Endodermal cell (in vitro differentiated cells): Measurements from ENCODE around the gene SOX5. TPM values are rescaled to one million over a fixed set of nuclear protein-coding genes. Genes with fewer than 3 reads are reported as not detected.

Experiments used
- DNase-seq: peaks from one replicate; pipeline ENCODE4 v3.0.0-alpha.2; 2017
- H3K27ac ChIP-seq: 2 replicates; pipeline ENCODE4 v1.5.1; 2013; ENCODE audit warnings: mild to moderate bottlenecking, low read depth, low read length, moderate library complexity
- H3K27me3 ChIP-seq: 2 replicates; pipeline ENCODE4 v1.6.1; 2013; ENCODE audit warnings: mild to moderate bottlenecking, low read length, moderate library complexity; ENCODE audit not compliant: insufficient read depth, control insufficient read depth, poor library complexity, severe bottlenecking
- H3K36me3 ChIP-seq: 2 replicates; pipeline ENCODE4 v1.7.0; 2013; ENCODE audit warnings: mild to moderate bottlenecking, low read length, moderate library complexity; ENCODE audit not compliant: control insufficient read depth, insufficient read depth
- H3K4me1 ChIP-seq: one replicate; pipeline ENCODE4 v1.7.0; 2013; ENCODE audit warnings: low read length; ENCODE audit not compliant: control insufficient read depth, insufficient read depth
- H3K4me3 ChIP-seq: 2 replicates; pipeline ENCODE4 v1.5.1; 2013; ENCODE audit warnings: mild to moderate bottlenecking, low read length, moderate library complexity
- H3K9ac ChIP-seq: 2 replicates; pipeline ENCODE4 v1.6.1; 2013; ENCODE audit warnings: mild to moderate bottlenecking, low read length, moderate library complexity; ENCODE audit not compliant: poor library complexity, severe bottlenecking; ENCODE audit errors: extremely low read depth
- H3K9me3 ChIP-seq: 2 replicates; pipeline ENCODE4 v1.6.1; 2013; ENCODE audit warnings: mild to moderate bottlenecking, low read length, moderate library complexity; ENCODE audit not compliant: control insufficient read depth
- H3K27ac Mint-ChIP-seq: 2 replicates; pipeline ENCODE4 v1.8.0; 2020; ENCODE audit warnings: mixed read lengths
- H3K27me3 Mint-ChIP-seq: 2 replicates; pipeline ENCODE4 v1.8.0; 2021; ENCODE audit warnings: mild to moderate bottlenecking, mixed read lengths; ENCODE audit not compliant: insufficient read depth
- H3K36me3 Mint-ChIP-seq: 2 replicates; pipeline ENCODE4 v1.8.0; 2020; ENCODE audit warnings: low read depth, mixed read lengths
- H3K4me1 Mint-ChIP-seq: 2 replicates; pipeline ENCODE4 v1.8.0; 2020; ENCODE audit warnings: mixed read lengths
- H3K4me3 Mint-ChIP-seq: 2 replicates; pipeline ENCODE4 v1.8.0; 2020; ENCODE audit warnings: mild to moderate bottlenecking, moderate library complexity, mixed read lengths
- H3K9me3 Mint-ChIP-seq: 2 replicates; pipeline ENCODE4 v1.8.0; 2020; ENCODE audit warnings: mild to moderate bottlenecking, mixed read lengths
- CTCF ChIP-seq: fragments of 200-600 bp; sonication (generic); conservative IDR thresholded peaks from 2 replicates; pipeline ENCODE4 v1.5.0; 2021; ENCODE audit warnings: antibody characterized with exemption, mild to moderate bottlenecking
- WGBS, 2 experiments: methylation state at CpG; one replicate each; pipeline versions ENCODE4 v1.1.5 to v1.1.7; 2013; ENCODE audit warnings: missing lambda C conversion rate in 2 of 2, mixed read lengths in 1 of 2; ENCODE audit not compliant: insufficient coverage in 1 of 2, insufficient read length in 1 of 2; 5-methylcytosine and 5-hydroxymethylcytosine counted together
- total RNA-seq, 2 donors: library from RNA; stranded (reverse); fragmentation: NEBNext Ultra II Directional in 1 of 2; extraction: Animal tissue kit (Norgen Biotek cat#: 25700) in 1 of 2; gene quantifications; 2 replicates in 1 of 2; 3 replicates in 1 of 2; pipeline ENCODE4 v1.2.1, GENCODE V29; 2021

Gene SOX5
- total RNA-seq, 2 donors from 2014 or later: 6.8 to 30.7 TPM

DNA sequence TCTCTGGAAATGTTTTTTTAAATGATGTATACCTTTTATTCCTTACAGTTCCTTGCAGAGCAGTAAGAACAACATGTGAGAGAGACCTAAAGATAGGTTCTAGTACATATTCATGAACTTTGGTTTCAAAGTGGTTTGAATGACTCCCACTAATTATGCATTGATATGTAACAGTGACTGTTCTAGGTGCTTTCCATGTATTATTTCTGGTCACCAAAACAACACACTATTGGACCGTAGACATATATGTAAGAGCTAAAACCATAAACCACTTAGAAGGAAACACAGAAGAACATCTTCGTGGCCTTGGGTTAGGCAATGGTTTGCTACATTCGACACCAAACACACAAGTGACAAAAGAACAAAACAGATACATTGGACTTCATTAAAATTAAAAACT, 37.9 kb downstream of the SOX5 start:
- no peak for DNase-seq
- no peak overlapping the region for H3K9ac ChIP-seq
- Mint-ChIP-seq H3K9me3 (peaks cover 2% of the 10 kb centered on the region), H3K27ac (no peak overlapping the region), H3K36me3 (no peaks in the 10 kb centered on the region), H3K4me3 (no peak overlapping the region), H3K4me1 (peaks cover 6% of the 10 kb centered on the region), H3K27me3 (no peaks in the 10 kb centered on the region)
- no peak for TF ChIP-seq CTCF
- H3K9me3 ChIP-seq: no peaks in the 10 kb centered on the region
- H3K27ac ChIP-seq: no peak overlapping the region
- 80 to 90% methylated on average over 1 to 3 of the region's 3 CpGs for WGBS, 2 experiments
- H3K27me3 ChIP-seq: no peaks in the 10 kb centered on the region
- H3K4me3 ChIP-seq: no peak overlapping the region
- peaks cover under 1% of the 10 kb centered on the region for H3K4me1 ChIP-seq
- no peaks in the 10 kb centered on the region for H3K36me3 ChIP-seq

DNA sequence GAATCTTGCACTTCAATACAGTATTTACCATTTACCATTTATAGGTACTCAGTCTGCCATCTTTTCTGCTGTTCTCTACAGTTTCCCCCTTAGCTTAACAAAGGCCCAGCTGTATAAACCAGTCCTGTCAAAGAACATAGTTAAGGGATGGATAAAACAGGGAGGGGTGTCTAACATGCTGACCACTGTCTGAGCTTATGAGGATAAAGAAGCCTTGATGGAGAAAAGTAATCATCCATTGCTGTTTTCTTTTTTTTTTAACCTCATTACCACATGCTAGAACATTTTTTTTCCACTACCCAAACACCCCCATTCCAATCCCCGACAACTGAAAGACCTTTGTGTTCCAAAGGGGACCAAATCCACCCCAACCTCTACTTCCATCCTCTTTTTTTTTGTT, 39.9 kb downstream of the SOX5 start:
- H3K27me3 ChIP-seq: no peaks in the 10 kb centered on the region
- no peaks in the 10 kb centered on the region for H3K9me3 ChIP-seq
- DNase-seq: no peak
- Mint-ChIP-seq H3K27ac (no peak overlapping the region), H3K4me3 (no peak overlapping the region), H3K36me3 (no peaks in the 10 kb centered on the region), H3K4me1 (peaks cover 12% of the 10 kb centered on the region), H3K27me3 (no peaks in the 10 kb centered on the region), H3K9me3 (peaks cover 2% of the 10 kb centered on the region)
- peak overlapping the region; percentile 2 for H3K27ac ChIP-seq
- 80% methylated on average over 1 of the region's 1 CpG for WGBS, 2 experiments
- peaks cover 4% of the 10 kb centered on the region for H3K4me1 ChIP-seq
- no peak for TF ChIP-seq CTCF
- H3K9ac ChIP-seq: no peak overlapping the region
- no peaks in the 10 kb centered on the region for H3K36me3 ChIP-seq
- no peak overlapping the region for H3K4me3 ChIP-seq

DNA sequence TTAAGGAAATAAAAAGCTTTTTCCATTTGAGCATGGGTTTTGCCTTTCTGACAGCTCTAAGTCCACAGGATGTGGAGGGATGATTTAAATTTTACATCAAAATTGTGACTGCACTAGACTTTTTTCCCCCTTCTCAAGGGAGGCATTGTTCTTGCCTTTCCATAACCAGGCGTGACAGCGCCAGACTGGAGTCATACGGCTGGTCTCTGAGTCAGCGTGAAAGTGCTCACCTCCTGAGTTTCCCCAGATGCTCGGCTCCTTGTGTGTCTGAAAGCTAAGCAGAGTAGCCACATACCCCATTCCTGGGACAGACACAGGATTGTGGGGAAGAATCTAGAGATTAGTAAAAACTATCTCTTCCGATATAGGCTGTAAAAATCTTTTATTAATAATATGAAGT, 43.1 kb downstream of the SOX5 start:
- Mint-ChIP-seq H3K27me3 (no peaks in the 10 kb centered on the region), H3K4me1 (peaks cover 13% of the 10 kb centered on the region), H3K9me3 (peaks cover 3% of the 10 kb centered on the region), H3K4me3 (no peak overlapping the region), H3K36me3 (peaks cover 4% of the 10 kb centered on the region), H3K27ac (peak overlapping the region; percentile 70)
- 74% methylated on average over 5 of the region's 6 CpGs; no CpG with 5 or more reads in 1 of the 2 experiments for WGBS, 2 experiments
- peaks cover 4% of the 10 kb centered on the region for H3K9me3 ChIP-seq
- H3K36me3 ChIP-seq: no peaks in the 10 kb centered on the region
- no peak overlapping the region for H3K9ac ChIP-seq
- H3K27me3 ChIP-seq: no peaks in the 10 kb centered on the region
- TF ChIP-seq CTCF: no peak
- H3K4me1 ChIP-seq: peaks cover 4% of the 10 kb centered on the region
- no peak overlapping the region for H3K4me3 ChIP-seq
- peak overlapping the region; percentile 74 for H3K27ac ChIP-seq
- peak; percentile 76 for DNase-seq
